HT-29 (cell line): Measurements from ENCODE around the gene SMYD5. TPM values are rescaled to one million over a fixed set of nuclear protein-coding genes. Genes with fewer than 3 reads are reported as not detected.

Experiments used
- total RNA-seq: library from RNA; depleted of rRNA; stranded (reverse); fragments of >200 nt; shearing (Covaris generic); gene quantifications from 2 replicates; pipeline ENCODE4 v1.2.3, GENCODE V29; 2014; rRNA removed

SMYD5 gene
- total RNA-seq, 1 experiment from 2014 or later, result 45.9 TPM

Other genes starting within 250 kb of the SMYD5 start
- 48.3 and 49.4 TPM in 2 replicates for gene SFXN5, start 142.5 kb upstream of the SMYD5 start, total RNA-seq
- gene RAB11FIP5, start 101.3 kb upstream of the SMYD5 start, total RNA-seq, result 13.9 and 14.6 TPM in 2 replicates
- not detected in 2 replicates for gene NOTO, start 11.7 kb upstream of the SMYD5 start, total RNA-seq
- 24.1 and 29.7 TPM in 2 replicates for gene PRADC1, start 19.0 kb downstream of the SMYD5 start, total RNA-seq
- 502 and 515 TPM in 2 replicates for gene CCT7, start 20.1 kb downstream of the SMYD5 start, total RNA-seq
- gene FBXO41, start 70.2 kb downstream of the SMYD5 start, total RNA-seq, result 18.0 and 26.8 TPM in 2 replicates
- 0.37 and 2.2 TPM in 2 replicates for gene EGR4, start 79.3 kb downstream of the SMYD5 start, total RNA-seq
- gene ALMS1, start 171.6 kb downstream of the SMYD5 start, total RNA-seq, result 13.9 and 18.2 TPM in 2 replicates